ENCODE measurements around the gene PTPRD.

PTPRD gene

DNA sequence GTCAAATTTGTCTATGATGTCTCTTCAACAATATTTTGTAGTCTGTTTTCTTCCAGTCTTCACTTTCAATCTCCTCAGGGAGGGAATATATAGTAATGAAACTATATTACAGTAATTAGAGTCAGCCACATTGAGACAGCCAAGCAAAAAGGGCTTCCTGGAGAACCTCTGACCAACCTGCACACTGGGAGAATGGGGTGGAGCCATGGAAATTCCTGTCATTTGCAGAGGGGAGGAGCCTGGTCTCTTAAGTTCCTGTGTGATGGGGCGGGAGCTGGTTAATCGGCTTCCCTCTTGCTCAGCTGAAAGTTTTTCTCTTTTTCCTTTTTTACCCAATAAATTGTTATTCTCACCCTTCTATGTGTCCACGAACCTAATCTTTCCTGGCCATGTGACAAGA, 1220.0 kb downstream of the PTPRD start:
- TF ChIP-seq, protein P1, sequence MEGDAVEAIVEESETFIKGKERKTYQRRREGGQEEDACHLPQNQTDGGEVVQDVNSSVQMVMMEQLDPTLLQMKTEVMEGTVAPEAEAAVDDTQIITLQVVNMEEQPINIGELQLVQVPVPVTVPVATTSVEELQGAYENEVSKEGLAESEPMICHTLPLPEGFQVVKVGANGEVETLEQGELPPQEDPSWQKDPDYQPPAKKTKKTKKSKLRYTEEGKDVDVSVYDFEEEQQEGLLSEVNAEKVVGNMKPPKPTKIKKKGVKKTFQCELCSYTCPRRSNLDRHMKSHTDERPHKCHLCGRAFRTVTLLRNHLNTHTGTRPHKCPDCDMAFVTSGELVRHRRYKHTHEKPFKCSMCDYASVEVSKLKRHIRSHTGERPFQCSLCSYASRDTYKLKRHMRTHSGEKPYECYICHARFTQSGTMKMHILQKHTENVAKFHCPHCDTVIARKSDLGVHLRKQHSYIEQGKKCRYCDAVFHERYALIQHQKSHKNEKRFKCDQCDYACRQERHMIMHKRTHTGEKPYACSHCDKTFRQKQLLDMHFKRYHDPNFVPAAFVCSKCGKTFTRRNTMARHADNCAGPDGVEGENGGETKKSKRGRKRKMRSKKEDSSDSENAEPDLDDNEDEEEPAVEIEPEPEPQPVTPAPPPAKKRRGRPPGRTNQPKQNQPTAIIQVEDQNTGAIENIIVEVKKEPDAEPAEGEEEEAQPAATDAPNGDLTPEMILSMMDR (IDR thresholded peaks at IDR 0.05; ENCODE audit: low read depth, low read length, missing control alignments), result no peak
- in situ Hi-C loops (cut with HindIII; ENCODE audit: low sequenced_read_pairs), result no loop called here

DNA sequence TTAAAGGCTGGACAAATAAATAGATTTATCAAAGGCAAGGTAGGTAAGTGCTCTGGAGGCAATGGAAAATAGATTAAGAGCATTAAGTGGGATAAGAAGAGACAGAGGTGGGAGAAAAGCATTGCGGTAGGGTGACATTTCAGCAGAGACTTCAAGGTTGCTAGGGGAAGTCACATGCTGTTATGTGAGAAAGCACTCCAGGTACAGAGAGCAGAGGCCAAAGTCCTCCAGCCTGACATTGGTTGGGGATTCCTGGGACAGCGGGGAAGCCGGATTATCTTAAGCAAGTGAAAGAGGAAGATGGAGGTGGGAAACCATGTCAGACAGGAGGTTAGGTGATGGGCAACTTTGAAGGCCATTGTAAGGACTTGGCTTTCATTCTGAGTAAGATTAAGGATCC, 1222.9 kb downstream of the PTPRD start:
- in situ Hi-C loops (cut with HindIII; ENCODE audit: low sequenced_read_pairs), result no loop called here
- TF ChIP-seq, protein P1 (IDR thresholded peaks at IDR 0.05; ENCODE audit: low read depth, low read length, missing control alignments), result no peak
- H3K4me3 ChIP-seq (ENCODE audit: low read depth, low read length), result no peak overlapping the region
- no peak for DNase-seq (ENCODE audit: low read depth)

More for the DNA sequence above, 1220.0 kb downstream of the PTPRD start:
- no peak for DNase-seq (ENCODE audit: low read depth)
- no peak overlapping the region for H3K4me3 ChIP-seq (ENCODE audit: low read depth, low read length)

DNA sequence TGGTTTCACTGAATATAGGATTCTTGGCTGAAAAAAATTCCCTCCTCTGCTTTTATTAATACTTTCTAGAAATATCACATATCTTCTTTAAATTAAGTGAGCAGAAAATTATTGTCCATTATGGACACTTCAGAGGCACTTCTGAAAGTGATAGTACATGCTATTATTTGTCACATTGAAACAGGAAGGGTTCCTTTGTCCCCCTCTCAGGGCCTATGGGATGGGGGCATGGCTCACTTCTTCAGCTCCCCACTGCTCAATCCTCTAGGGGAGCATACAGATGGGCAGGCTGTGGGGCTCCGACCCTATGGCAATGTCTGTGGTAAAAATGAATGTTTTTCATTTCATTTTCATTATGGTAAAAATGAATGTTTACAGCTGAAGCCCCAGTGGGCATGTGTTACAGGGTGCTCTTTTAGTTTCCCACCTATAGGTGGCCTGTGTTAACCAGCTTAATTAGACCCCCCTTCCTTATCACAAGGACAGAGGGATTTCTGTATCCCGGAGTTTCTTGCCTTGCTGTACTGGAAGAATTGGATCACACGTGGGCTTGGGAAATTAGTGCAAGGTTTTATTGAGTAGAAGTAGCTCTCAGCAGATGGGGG, 1225.2 kb downstream of the PTPRD start:
- H3K4me3 ChIP-seq (ENCODE audit: low read depth, low read length), result no peak overlapping the region
- TF ChIP-seq, protein P1 (IDR thresholded peaks at IDR 0.05; ENCODE audit: low read depth, low read length, missing control alignments), result no peak
- DNase-seq (ENCODE audit: low read depth), result no peak
- in situ Hi-C loops (cut with HindIII; ENCODE audit: low sequenced_read_pairs), result no loop called here

DNA sequence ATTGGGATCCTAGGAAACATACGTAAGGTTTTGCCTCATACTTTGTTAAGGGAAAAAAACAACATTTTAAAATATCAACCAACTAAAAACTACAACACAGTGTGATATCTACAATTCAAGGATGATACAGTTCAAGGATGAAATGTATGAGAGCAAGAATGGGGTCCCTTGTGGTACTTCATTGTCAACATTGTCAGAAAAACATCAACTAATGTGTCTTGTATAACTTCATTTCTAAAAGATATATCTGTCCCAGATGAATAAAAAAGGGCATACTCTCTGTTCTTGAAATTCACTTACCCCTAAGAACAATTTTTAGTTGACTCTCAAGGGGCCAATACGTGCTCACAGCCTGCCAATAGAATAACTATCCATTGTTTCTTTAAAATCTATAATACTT, 1250.5 kb downstream of the PTPRD start:
- TF ChIP-seq, protein P1 (IDR thresholded peaks at IDR 0.05; ENCODE audit: low read depth, low read length, missing control alignments), result no peak
- in situ Hi-C loops (cut with HindIII; ENCODE audit: low sequenced_read_pairs), result no loop called here
- no peak for DNase-seq (ENCODE audit: low read depth)
- no peak overlapping the region for H3K4me3 ChIP-seq (ENCODE audit: low read depth, low read length)

DNA sequence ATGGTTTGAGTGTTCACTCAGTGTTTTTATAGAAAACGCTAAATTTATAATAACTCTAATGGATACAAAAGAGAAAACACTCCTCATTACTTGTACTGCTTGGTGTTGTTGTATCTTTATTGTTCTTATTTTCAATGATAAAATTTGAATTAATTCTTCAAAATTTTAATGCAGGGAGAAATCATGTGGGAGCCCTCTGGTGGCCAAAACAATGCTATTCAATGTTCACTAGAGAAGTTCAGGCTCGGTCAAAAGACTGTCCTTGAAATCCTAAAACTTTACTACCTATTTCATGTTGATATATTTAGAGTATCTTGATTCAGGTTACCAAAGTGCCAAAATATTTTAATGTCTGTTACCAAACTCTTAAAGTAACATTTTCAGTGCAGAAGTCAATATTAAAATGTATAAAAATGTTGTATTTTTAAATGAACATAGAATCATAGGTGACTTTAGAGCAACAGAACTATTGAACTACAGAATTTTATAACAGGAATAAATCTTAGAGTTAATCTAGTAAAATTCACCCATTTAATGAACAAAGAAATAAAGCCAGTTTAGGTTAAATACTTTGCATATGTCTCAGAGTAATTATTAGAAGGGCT, 1259.8 kb downstream of the PTPRD start:
- no peak overlapping the region for H3K4me3 ChIP-seq (ENCODE audit: low read depth, low read length)
- DNase-seq (ENCODE audit: low read depth), result no peak
- TF ChIP-seq, protein P1 (IDR thresholded peaks at IDR 0.05; ENCODE audit: low read depth, low read length, missing control alignments), result peak; percentile 71
- in situ Hi-C loops (cut with HindIII; ENCODE audit: low sequenced_read_pairs), result no loop called here

DNA sequence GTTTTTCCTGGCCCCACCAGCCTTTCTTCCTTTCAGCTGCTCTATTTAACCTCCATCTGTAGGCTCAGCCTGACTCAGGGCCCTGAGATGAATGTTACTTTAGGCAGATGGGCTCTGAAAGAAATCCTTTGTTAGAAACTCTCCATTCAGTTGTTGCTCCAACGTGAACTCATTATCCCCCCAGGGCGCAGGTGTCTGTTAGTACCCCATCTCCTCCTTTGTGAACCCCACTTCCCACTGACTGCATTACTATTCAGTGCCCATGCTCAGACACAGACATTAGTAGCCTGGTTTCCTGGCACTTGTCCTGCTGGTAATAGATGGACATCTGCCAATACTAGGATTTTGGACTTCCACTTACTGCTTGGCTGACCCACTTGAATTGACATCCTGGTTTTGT, 1271.6 kb downstream of the PTPRD start:
- in situ Hi-C loops (cut with HindIII; ENCODE audit: low sequenced_read_pairs), result no loop called here
- no peak overlapping the region for H3K4me3 ChIP-seq (ENCODE audit: low read depth, low read length)
- TF ChIP-seq, protein P1 (IDR thresholded peaks at IDR 0.05; ENCODE audit: low read depth, low read length, missing control alignments), result no peak
- no peak for DNase-seq (ENCODE audit: low read depth)
